Stimulated activated CD8-positive, alpha-beta memory T cell treated with anti-CD3 and anti-CD28 coated beads, Interleukin-7, amount 100 ng/mL, for 24 hours (primary cell): Measurements from ENCODE around the gene SETBP1.

Experiments used
- DNase-seq: peaks from one replicate; pipeline ENCODE4 v3.0.0-alpha.2; 2020; ENCODE audit warnings: low read depth

Gene SETBP1

GRCh38 chr18:44941516-44941915, 260.8 kb downstream of the SETBP1 start:
- no peak for DNase-seq

GRCh38 chr18:44942073-44942472, 261.4 kb downstream of the SETBP1 start:
- DNase-seq = no peak

DNA sequence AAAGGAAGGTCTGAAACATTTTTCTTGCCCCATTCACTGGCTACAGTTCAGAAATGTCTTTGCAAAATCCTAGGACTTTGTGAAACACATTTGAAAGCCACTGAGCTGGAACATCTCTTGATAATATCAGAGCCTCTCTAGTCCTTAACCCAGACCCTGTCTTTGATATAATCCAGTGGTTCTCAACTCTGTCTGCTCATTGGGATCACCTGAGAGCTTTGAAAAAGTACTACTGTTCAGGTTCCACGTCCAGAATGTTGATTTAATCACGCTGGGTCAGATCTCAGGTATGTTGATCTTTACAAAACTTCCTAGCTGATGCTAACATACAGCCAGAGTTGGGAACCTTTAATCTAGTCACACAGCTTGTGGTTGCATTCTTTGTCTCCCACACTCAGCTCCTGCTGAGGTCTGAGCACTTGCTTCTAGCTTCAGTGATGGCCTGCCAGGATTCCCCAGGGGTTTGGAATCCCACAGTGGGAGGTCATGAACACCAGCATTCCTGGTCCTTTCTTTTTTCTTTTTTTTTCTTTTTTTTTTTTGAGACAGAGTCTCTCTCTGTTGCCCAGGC, 262.7 kb downstream of the SETBP1 start:
- DNase-seq = no peak

- DNase-seq = no peak
Observed at GRCh38 chr18:44944461-44944860, 263.8 kb downstream of the SETBP1 start.

DNA sequence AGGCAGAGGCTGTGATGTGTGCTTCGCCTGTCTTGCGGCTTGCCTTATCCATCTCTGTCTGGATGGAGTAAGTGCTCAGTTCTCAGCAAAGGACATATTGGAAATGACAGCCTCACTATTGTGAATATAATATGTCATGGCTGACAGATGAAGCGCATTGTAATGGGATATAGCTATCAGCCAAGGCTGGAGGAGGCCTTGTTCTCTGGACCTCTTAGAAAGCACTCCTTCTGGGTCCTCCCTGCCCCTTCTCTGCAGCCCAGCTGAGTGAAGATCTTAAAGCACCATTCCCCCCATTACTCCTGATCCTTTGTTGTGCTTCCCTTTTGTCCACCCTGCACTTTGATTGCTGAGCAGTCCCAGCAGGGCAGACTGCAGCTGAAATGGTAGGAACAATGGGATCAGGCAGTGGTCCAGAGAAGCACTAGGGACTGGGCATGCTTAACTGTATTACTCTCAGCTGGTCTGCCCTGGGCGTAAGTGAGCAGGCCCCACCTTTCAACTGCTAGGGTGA, 265.3 kb downstream of the SETBP1 start:
- no peak for DNase-seq

DNA sequence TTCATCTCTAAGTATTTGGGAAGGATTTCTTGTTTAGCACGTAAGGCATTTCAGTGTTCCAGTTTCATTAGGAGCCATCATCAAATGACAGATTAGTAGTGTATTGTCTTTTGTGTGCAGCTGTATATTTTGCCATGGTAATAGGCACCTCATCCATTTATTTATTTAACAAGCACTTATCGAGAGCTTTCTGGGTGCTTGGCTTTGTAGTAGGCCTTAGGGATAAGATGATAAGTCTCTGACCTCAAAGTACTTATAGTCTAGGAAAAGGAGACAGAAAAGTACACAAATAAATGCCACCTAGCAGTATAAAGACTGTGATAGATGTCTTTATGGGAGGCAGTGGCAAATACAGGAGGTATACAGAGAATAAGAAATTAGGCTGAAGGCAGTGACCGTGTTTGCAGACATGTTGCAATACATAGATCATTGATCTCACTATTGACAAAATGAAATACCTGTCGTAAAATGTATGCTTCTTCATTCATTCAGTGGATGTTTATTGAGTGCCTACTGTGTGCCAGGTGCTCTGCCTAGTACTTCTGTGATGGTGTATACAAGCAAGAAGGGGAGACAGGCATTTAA, 265.9 kb downstream of the SETBP1 start:
- DNase-seq = no peak

GRCh38 chr18:44949967-44950366, 269.3 kb downstream of the SETBP1 start:
- no peak for DNase-seq

DNA sequence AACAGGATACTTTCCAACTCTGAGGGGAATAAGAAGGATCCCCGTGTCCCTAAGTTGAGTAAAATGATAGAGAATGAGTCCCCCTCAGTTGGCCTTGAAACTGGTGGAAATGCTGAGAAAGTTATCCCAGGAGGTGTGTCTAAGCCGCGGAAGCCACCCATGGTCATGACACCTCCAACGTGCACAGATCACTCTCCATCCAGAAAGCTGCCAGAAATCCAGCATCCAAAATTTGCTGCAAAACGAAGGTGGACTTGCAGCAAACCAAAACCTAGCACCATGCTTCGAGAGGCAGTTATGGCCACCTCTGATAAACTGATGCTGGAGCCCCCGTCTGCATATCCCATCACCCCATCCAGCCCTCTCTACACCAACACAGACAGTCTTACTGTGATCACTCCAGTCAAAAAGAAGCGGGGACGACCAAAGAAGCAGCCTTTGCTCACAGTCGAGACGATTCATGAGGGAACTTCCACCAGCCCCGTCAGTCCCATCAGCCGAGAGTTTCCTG, 270.1 kb downstream of the SETBP1 start:
- no peak for DNase-seq

- no peak for DNase-seq
Observed at GRCh38 chr18:44951748-44952147, 271.1 kb downstream of the SETBP1 start.

DNA sequence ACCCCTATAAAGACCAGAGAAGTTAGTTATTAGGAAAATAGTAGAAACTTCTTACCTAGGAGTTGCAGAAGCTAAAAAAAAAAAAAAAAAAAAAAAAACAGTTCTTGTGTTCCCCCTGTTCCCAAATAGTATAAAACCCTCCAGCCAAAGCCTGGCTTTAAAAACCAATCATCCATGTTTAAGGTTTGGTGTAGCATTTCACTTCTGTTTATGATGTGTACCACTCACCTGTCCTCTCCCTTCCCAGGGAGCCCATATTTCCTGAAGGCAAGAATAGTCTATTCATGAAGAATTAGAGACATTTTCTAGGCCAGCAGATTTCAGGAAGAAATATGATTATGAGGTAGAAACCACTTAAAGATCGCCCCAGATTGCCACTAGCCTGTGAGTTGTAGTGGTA, 273.6 kb downstream of the SETBP1 start:
- DNase-seq = no peak

- DNase-seq = no peak
Observed at GRCh38 chr18:44955825-44956224, 275.1 kb downstream of the SETBP1 start.

- no peak for DNase-seq
Observed at GRCh38 chr18:44957025-44957424, 276.3 kb downstream of the SETBP1 start.

DNA sequence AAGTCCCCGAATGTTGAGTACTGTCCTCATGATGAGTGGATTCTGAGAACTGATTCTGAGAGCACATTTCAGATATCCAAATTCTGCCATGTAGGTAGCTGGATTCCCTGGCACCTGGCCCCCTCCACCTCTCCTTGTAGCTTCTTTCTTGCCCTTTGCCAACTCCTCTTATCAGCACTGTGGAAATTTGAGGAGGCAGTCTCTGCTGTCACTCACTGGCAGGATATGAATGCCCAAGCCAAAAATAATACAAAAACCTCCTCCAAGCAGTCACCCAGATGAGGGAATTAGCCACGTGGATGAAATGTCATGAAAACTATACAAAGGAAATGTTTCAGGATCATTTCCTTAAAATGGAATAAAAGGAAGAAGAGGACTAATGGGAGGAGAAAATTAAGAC, 276.8 kb downstream of the SETBP1 start:
- no peak for DNase-seq

DNA sequence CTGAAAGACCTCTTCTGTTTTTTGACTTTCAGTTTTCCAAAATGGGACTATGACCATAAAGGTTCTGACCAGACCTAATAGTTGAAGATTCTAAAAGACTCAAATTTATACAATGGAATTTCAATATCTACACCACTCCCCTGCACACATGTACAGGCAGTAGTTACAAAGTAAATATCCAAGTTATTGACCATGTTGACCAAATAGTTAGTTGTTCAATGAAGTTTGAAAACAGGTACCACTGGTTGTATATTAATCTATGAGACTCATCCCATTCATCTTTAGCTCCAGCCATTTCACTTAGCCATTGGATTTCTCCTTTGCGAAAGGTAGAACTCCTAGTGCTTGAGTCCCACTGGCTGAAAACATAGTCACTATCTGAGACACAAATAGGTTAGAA, 277.4 kb downstream of the SETBP1 start:
- no peak for DNase-seq

DNA sequence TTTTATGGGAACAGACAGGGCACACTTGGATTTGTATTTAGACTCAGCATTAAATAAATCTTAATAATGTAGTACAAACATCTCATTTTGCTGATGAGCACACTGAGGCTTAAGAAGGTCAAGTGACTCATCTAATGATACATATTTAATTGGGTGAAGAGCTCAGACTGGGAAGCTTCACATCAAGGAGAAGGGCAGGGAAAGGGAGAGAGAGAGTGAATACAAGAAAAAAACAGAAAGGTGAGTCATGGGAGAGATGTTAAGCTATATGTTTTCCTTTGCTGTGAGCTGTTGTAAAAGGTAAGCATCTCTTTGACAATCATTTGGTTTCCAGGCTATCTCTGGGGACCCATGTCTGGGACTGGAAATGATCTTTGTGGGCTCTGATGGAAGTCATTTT, 277.8 kb downstream of the SETBP1 start:
- DNase-seq = no peak

DNA sequence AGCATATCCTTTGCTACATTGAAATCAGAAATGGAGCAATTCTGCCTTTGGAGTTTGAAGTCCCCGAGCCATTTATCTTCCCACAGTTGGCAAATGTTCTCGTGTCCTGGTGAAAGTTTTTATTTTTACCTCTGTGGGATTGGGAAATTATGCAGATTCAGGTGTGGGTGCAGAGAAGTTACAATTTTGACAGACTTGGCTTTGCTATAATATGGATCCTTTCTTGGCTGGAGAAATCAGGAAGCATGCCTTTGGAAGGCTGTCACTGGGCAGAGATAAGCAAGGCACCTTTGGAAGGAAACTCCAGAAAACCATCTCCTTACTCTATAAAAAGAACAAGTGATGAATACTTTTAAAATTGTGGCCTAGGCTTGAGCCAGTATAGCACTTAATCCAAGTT, 278.3 kb downstream of the SETBP1 start:
- no peak for DNase-seq

DNA sequence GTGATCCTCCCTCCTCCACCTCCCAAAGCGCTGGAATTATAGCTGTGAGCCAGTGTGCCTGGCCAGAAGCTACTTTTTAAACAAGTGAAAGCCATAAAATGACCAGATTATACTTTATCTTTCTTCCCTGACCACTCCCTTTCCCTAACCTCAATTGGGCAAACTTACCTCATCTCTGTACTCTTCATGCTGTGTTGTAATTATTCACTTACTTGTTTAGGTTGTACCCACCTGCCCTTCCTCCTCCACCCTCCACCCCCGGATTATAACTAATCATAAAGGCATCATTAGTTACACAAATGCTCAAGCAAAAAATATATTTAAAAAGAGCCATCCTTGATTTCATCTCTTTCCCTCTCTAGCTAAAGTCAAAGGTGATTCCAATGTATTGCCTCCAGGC, 279.9 kb downstream of the SETBP1 start:
- DNase-seq = no peak

DNA sequence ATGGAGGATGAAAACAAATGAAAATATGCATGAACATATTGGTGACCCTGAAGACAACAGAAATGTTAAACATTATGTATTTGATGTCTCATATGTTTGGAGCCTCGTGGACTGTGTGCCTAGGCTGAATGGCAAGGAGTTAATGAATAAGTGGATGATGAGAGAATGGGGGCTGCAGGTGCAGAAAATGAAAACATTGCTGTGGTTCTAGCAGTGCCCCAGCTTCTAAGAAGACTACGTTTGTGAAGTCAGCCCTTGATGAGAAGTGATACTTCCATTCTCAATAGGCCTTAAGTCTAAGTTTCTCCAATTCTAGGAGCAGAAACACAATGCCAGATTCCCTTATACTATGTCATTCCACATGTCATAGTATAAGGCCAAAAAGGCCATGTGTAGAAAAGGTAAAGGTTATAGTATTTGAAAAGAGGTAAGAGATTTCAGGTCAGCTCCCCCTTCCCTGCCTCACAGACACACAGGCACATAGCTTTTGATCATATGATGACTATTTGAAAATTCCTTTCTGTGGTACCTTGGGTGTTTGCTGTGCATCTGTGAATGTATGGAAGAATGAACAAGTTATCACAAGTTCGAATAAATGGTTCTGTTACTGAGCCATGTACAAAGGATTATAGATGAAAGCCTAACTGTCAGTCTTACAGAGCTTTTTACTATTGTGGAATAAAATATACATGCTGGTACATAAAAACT, 280.8 kb downstream of the SETBP1 start:
- DNase-seq = no peak

- DNase-seq = no peak
Observed at GRCh38 chr18:44967599-44967998, 286.9 kb downstream of the SETBP1 start.

DNA sequence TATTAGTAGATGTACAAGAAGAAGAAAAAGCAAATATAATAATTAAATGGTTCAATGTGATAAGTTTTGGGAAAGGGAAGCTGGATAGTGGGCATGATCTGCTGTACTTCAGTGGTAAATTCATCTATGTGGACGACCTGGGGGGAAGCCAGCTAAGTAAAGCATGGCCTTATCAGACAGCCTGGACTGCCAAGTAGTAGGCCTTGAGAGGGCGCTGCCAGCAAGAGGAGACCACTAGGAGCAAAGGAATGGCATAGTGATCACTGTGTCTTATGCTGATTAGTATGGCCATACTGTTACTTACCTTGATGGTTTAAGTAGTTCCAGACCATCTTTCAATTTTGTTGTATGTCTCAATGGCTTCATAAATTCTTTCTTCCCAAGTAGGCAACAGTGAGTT, 287.6 kb downstream of the SETBP1 start:
- no peak for DNase-seq

- DNase-seq = no peak
Observed at GRCh38 chr18:44969214-44969795, 288.6 kb downstream of the SETBP1 start.

DNA sequence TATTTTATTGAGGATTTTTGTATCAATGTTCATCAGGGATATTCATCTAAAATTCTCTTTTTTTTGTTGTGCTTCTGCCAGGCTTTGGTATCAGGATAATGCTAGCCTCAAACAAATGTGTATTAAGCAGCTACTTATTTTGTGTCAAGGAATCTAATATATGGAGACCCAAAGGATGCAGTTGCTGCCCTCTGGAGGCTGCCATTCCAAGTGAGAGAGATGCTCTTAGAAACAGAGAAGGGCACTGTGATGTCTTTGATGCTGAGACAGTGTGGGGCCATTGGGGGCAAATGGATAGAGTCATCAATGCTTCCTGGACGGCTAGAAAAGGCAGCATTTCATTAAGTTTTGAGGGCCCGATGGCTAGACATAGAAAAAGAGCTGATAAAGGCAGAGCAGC, 292.6 kb downstream of the SETBP1 start:
- no peak for DNase-seq

GRCh38 chr18:44974174-44974573, 293.5 kb downstream of the SETBP1 start:
- no peak for DNase-seq
